Memory B cell (primary cell): ENCODE results near the gene PIH1D1.

Source experiments
- ATAC-seq: fragments of 150-1000 bp; cut with Tn5 transposase; 2 replicates; pipeline ENCODE4 v1.10.0; 2021; ENCODE audit warnings: low read depth, mild to moderate bottlenecking, moderate library complexity
- DNase-seq, 2 donors: peaks; one replicate each; pipeline ENCODE4 v3.0.0; 2022; ENCODE audit warnings: low spot score in 2 of 2
- H3K27ac Mint-ChIP-seq: one replicate; pipeline ENCODE4 v1.8.0; 2022; ENCODE audit warnings: mild to moderate bottlenecking, moderate library complexity, mixed read lengths
- H3K27me3 Mint-ChIP-seq: one replicate; pipeline ENCODE4 v1.8.0; 2022; ENCODE audit warnings: mixed read lengths
- H3K36me3 Mint-ChIP-seq: one replicate; pipeline ENCODE4 v1.8.0; 2022; ENCODE audit warnings: mild to moderate bottlenecking, mixed read lengths
- H3K4me1 Mint-ChIP-seq: one replicate; pipeline ENCODE4 v1.8.0; 2022; ENCODE audit warnings: mixed read lengths
- H3K4me3 Mint-ChIP-seq: one replicate; pipeline ENCODE4 v1.8.0; 2022; ENCODE audit warnings: mild to moderate bottlenecking, moderate library complexity, mixed read lengths
- H3K9me3 Mint-ChIP-seq: one replicate; pipeline ENCODE4 v1.8.0; 2022; ENCODE audit warnings: mixed read lengths

PIH1D1 gene

DNA sequence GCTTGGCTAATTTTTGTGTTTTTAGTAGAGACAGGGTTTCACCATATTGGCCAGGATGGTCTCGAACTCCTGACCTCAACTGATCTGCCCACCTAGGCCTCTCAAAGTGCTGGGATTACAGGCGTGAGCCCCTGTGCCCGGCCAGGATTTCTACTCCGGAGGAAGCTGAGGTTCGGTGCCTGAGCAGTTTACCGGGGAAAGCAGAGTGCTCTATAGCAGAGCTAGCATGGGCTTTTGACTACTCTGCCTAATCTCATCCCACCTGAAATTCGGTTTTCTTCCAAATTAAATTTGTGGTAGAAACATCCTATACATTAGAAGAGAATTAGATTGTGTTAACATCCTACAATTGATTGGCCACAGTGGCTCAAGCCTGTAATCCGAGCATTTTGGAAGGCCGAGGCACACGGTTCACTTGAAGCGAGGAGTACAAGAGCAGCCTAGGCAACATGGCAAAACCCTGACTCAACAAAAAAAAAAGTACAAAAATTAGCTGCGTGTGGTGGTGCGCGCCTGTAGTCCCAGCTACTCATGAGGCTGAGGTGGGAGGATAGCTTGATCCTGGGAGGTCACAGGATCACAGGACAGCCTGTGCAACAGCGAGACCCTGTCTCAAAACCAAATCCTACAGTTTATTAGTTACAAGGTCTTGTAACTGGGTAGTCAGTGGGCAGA, 37.4 kb upstream of the PIH1D1 start:
- H3K27me3 Mint-ChIP-seq = no peaks in the 10 kb centered on the region
- H3K36me3 Mint-ChIP-seq = peaks cover 25% of the 10 kb centered on the region
- H3K4me1 Mint-ChIP-seq = peaks cover 25% of the 10 kb centered on the region
- peak overlapping the region; percentile 98 for H3K27ac Mint-ChIP-seq
- peak overlapping the region; percentile 93 for H3K4me3 Mint-ChIP-seq
- DNase-seq = no peak
- no peak for ATAC-seq
- no peaks in the 10 kb centered on the region for H3K9me3 Mint-ChIP-seq

DNA sequence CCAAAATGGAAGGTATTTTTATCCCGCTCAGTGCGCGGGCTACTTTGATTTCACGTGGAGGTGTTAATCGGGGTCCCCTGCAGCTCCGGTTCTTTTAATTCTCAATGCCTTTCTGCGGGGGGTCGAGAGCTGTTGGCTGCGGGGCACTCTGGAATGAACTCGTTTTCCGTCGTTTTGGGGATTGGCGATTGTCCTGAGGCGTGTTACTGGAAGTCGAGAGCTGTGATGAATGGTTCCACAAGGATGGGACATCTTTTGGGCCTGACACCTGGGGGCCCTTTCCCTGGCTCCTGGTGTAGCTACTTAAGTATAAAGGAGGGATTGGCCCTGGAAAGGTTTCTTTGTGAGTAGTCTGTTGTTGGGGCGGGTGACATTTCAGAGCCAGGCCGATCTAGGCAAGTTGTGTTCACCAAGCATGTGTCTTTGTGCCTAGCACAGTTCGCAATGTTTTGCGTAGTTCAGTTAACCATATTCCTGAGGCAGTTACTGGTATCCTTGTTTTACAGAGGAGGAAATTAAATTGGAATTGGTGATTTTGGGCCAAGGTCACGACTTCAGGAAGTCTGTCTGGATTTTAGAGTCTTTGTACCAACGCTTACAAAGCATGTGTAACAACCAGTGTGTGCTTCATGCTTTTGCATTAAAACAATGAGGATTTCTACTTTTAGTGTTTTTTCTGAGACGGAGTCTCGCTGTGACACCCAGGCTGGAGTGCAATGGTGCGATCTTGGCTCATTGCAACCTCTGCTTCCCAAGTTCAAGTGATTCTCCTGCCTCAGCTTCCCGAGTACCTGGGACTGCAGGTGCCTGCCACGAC, 36.6 kb upstream of the PIH1D1 start:
- Mint-ChIP-seq H3K27me3 (no peaks in the 10 kb centered on the region), H3K36me3 (peaks cover 25% of the 10 kb centered on the region), H3K27ac (peak overlapping the region; percentile 98), H3K4me3 (peak overlapping the region; percentile 93), H3K9me3 (no peaks in the 10 kb centered on the region), H3K4me1 (peaks cover 25% of the 10 kb centered on the region)
- DNase-seq (no peak), ATAC-seq (no peak)

DNA sequence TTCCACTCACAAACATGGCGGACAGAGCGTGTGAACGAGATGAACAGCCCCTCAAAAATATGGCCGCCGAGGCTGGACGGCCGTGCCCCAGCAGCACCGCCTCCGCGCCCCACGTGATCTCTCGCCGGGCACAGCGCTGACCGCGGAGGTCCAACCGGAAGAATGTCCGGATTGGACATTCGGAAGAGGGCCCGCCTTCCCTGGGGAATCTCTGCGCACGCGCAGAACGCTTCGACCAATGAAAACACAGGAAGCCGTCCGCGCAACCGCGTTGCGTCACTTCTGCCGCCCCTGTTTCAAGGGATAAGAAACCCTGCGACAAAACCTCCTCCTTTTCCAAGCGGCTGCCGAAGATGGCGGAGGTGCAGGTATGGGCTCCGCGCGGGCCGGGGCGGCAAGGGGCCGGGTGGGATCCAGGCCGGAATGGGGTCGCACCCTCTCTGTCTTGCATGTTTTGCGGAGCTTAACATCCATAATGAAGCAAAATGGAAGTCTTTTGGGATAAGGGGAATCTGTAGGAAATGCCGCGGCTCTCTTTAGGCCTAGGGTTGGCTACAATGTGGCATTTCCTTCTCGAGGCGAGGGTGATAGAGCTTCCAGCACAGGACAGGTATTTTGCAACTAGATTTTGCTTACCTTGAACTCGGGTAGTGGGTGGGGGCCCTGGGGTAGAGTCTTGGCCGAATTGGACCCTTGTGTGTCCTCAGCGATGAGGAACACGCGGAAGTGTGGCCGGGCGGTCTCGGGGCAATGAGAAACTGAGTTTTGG, 35.8 kb upstream of the PIH1D1 start, which contains the start of gene RPL13A:
RPL13A (plus strand) TSS at position 332 of the 769 bp plus-strand sequence; CDS start at position 354, 22 bp downstream.
- Mint-ChIP-seq H3K36me3 (peaks cover 19% of the 10 kb centered on the region), H3K9me3 (no peaks in the 10 kb centered on the region), H3K4me3 (peak within 1 kb of the TSS; percentile 93), H3K27ac (peak within 1 kb of the TSS; percentile 98), H3K27me3 (no peaks in the 10 kb centered on the region), H3K4me1 (peaks cover 19% of the 10 kb centered on the region)
- DNase-seq (peak; percentile 99 to 100), ATAC-seq (peak; percentile 90)

DNA sequence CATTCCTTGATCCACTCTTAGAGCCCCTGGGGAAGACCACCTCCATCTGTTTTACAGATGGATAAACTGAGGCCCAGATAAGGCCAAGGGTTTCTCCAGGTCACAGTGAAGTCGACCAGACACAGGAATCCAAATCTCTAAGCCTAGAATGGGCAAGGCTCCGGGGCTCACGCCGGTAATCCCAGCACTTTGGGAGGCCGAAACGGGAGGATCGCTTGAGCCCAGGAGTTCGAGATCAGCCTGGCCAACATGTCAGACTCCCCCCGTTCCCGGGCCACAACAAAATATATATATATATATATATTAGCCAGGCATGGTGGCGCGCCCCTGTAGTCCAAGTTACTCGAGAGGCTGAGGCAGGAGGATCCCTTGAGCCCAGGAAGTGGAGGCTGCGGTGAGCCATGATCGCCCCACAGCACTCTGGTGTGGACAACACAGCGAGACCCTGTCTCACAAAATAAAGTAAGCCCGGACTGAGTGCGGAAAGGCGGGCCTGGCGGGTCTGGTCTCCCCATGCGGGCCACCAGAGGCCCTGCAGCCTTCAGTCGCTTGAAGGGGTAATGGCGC, 35.2 kb upstream of the PIH1D1 start:
- DNase-seq (no peak), ATAC-seq (no peak)
- H3K27ac Mint-ChIP-seq = peak overlapping the region; percentile 98
- H3K27me3 Mint-ChIP-seq = no peaks in the 10 kb centered on the region
- H3K36me3 Mint-ChIP-seq = peaks cover 17% of the 10 kb centered on the region
- peak overlapping the region; percentile 93 for H3K4me3 Mint-ChIP-seq
- peaks cover 17% of the 10 kb centered on the region for H3K4me1 Mint-ChIP-seq
- H3K9me3 Mint-ChIP-seq = no peaks in the 10 kb centered on the region

DNA sequence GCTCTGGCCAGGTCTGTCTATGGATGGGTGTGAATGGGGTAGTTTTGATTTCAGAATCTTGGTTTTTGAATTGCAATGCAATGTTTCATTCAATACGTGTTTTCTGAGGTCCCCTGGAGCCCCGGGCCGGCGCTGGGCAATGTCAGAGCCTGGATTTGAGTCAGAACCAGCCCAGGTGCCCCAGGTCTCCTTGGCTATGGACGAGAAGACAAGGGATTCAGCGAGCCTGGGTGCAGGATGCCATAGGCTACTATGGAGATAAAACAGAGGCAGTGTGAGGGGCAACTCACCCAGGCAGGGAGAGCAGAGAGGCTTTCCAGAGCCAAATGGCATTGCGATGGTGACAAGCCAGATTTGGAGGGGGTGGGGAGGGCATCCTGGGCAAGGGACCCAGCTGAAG, 34.6 kb upstream of the PIH1D1 start:
- no peak overlapping the region for H3K27ac Mint-ChIP-seq
- H3K4me3 Mint-ChIP-seq = no peak overlapping the region
- no peaks in the 10 kb centered on the region for H3K27me3 Mint-ChIP-seq
- no peaks in the 10 kb centered on the region for H3K9me3 Mint-ChIP-seq
- H3K4me1 Mint-ChIP-seq = peaks cover 17% of the 10 kb centered on the region
- peaks cover 16% of the 10 kb centered on the region for H3K36me3 Mint-ChIP-seq
- ATAC-seq = no peak
- no peak for DNase-seq

DNA sequence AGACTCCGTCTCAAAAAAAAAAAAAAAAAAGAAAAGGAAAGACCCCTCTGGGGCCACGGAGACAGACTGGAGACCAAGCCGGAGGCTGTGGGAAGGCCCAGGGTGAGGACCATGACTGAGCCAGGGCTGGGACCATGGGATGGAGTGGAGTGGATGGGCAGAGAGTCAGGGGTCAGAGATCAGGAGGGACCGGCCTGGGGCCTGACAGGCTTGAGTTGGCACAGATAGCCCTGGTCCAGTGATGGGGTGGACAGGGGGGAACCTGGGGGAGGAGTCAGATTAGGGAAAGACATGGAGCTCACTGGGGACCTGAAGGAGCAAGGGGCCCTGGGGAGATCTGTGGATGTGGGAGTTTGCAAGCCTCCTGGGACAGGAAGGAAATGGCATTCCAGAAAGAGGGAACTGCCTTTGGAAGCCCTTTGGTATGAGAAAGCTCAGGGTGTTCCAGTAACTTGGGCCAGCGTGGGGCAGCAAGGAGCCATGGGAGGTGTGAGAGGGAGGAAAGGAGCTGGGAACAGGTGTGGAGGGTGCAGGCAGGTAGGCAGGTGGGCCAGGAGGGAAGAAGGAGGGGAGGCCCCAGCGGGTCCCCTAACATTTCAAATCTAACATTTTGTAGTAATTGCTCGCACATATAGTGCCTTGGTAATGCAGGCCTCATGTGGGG, 29.5 kb upstream of the PIH1D1 start:
- no peak overlapping the region for H3K4me3 Mint-ChIP-seq
- DNase-seq (no peak), ATAC-seq (no peak)
- no peaks in the 10 kb centered on the region for H3K36me3 Mint-ChIP-seq
- peaks cover 2% of the 10 kb centered on the region for H3K4me1 Mint-ChIP-seq
- no peak overlapping the region for H3K27ac Mint-ChIP-seq
- no peaks in the 10 kb centered on the region for H3K9me3 Mint-ChIP-seq
- no peaks in the 10 kb centered on the region for H3K27me3 Mint-ChIP-seq

DNA sequence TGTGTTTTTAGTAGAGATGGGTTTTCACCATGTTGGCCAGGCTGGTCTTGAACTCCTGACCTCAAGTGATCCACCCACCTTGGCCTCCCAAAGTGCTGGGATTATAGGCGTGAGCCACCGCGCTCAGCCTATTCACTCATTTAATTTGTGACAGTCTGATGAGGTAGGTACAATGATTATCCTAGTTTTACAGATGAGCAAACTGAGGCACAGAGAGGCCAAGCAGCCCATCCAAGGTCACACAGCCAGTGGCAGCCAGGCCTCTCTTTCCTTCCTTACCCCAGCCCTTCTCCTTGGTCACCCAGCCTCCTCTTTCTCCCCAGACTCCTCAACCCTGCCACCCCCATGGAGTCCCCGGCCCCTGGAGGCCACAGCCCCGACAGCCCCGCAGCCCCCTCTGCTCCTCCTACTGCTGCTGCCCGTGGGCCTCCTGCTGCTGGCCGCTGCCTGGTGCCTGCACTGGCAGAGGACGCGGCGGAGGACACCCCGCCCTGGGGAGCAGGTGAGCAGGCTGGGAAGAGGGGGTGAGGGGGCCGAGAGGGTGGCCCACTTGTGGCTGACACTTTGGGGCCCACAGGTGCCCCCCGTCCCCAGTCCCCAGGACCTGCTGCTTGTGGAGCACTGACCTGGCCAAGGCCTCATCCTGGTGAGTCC, 28.5 kb upstream of the PIH1D1 start:
- H3K27me3 Mint-ChIP-seq = no peaks in the 10 kb centered on the region
- H3K36me3 Mint-ChIP-seq = no peaks in the 10 kb centered on the region
- H3K9me3 Mint-ChIP-seq = no peaks in the 10 kb centered on the region
- peaks cover 10% of the 10 kb centered on the region for H3K4me1 Mint-ChIP-seq
- no peak overlapping the region for H3K27ac Mint-ChIP-seq
- DNase-seq = no peak
- no peak overlapping the region for H3K4me3 Mint-ChIP-seq
- ATAC-seq = no peak

DNA sequence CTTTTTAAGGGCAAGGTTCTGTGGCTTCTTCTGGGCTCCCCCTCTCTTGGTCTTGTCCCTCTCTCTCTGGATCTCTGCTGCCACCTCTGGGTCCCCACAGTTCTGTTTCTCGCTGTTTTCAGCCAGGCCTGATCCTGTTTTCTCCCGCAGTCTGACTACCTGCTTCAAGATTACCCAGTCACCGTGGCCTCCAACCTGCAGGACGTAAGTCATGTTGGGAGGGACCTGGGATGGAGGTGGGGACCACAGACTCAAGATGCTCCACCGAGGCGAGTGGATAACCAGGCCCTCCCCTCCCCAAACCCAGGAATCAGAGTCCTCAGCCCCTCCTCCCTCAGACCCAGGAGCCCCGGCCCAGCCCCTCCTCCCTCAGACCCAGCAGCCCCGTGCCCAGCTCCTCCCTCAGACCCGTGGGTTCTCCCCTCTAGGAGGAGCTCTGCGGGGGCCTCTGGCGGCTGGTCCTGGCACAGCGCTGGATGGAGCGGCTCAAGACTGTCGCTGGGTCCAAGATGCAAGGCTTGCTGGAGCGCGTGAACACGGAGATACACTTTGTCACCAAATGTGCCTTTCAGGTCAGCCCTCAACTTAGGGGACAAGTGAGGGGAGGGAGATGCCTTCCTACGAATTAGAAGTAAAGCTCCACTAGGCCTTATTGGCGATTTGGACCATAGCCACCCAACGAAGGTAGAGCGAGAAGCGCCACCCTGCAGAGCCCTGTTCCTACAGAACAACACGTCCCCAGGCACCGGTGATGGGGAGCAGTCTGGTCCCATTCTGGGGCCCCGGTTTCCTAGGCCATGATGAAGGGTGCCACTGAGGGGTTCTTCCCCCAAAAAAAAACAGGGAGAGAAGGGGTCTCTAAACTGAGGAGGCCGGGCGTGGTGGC, 24.6 kb upstream of the PIH1D1 start:
- Mint-ChIP-seq H3K4me3 (peak overlapping the region; percentile 59), H3K4me1 (peaks cover 25% of the 10 kb centered on the region), H3K27me3 (no peaks in the 10 kb centered on the region), H3K27ac (peak overlapping the region; percentile 94), H3K9me3 (no peaks in the 10 kb centered on the region), H3K36me3 (no peaks in the 10 kb centered on the region)
- ATAC-seq = no peak
- no peak for DNase-seq

DNA sequence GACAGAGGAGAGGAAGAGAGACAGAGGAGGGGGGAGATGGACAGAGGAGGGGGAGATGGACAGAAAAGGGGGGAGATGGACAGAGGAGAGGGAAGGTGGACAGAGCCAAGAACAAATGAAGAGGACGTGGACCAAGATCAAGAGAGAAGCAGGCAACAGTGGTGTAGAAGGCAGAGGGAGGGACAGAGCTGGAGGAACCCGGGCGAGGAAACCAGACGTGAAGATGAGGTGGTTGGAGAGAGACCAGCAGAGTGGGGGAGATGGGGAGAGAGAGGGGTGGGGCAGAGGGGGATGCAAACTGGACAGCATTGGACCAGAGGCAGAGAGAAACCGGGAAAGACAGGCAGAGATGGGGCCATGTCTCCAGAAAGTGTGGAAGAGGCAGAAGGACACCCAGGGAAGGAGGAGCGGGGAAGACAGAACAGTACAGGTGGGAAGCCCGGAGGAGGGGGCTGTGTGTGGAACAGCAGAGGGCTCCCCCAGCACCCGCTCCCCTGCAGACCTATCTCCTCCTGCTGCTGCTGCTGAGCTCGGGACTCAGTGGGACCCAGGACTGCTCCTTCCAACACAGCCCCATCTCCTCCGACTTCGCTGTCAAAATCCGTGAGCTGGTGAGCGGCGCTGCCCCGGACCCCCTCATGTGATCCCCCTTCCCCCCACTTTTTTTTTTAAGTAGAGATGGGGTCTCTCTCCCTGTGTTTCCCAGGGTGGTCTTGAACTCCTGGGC, 23.7 kb upstream of the PIH1D1 start:
- no peaks in the 10 kb centered on the region for H3K36me3 Mint-ChIP-seq
- DNase-seq (no peak), ATAC-seq (no peak)
- H3K4me3 Mint-ChIP-seq = peak overlapping the region; percentile 97
- H3K27ac Mint-ChIP-seq = peak overlapping the region; percentile 94
- no peaks in the 10 kb centered on the region for H3K9me3 Mint-ChIP-seq
- H3K27me3 Mint-ChIP-seq = no peaks in the 10 kb centered on the region
- peaks cover 27% of the 10 kb centered on the region for H3K4me1 Mint-ChIP-seq

DNA sequence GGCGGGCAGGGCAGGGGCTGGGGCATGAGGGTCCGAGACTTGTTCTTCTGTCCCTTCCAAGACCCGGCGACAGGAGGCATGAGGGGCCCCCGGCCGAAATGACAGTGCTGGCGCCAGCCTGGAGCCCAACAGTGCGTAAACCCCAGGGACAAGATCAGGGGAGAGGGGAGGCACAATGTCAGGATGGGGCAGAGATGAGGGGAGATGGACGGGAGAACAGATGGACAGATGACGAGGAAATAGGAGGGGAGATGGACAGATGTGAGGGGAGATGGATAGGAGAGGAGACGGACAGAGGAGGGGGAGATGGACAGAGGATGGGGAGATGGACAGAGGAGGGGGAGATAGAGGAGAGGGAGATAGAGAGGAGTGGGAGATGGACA, 22.9 kb upstream of the PIH1D1 start:
- Mint-ChIP-seq H3K36me3 (no peaks in the 10 kb centered on the region), H3K4me1 (peaks cover 32% of the 10 kb centered on the region), H3K27ac (peak overlapping the region; percentile 94), H3K4me3 (peak overlapping the region; percentile 97), H3K27me3 (no peaks in the 10 kb centered on the region), H3K9me3 (no peaks in the 10 kb centered on the region)
- ATAC-seq = no peak
- DNase-seq = no peak

DNA sequence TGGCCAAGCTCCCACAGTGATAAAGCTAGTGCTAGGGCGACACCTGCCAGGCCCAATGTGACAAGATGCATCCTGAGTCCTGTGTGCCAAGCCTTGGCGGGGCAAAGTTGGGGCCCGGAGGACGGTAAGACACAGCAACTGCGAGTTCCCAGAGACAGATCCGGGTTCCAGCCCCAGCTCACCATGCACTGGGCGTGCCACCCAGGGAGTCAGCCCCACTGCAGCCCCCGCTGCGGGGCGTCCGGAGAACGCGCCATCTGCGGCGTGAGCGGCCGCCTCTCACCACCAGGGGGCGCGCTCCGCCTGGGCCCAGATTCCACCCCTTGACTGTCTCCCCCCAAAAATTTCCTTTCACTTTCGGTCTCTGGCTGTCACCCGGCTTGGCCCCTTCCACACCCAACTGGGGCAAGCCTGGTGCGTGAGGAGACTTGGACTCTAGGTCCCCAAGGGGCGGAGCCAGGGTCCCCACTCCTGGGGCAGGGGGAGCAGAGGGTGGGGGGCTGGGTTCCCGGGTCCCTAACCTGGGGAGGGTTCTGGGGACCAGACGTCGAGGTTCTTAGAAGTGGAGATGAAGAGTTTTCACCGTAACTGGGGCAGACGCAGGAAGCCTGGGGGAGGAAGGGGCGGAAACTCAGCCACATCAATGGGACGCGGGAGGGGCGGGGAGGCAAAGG, 22.4 kb upstream of the PIH1D1 start, which contains the start of gene FLT3LG:
FLT3LG (plus strand) TSS at position 348 of the 674 bp plus-strand sequence. CDS start 425 bp downstream, outside the sequence.
- Mint-ChIP-seq H3K36me3 (no peaks in the 10 kb centered on the region), H3K4me3 (peak within 1 kb of the TSS; percentile 97), H3K27me3 (no peaks in the 10 kb centered on the region), H3K27ac (peak within 1 kb of the TSS; percentile 94), H3K9me3 (no peaks in the 10 kb centered on the region), H3K4me1 (peaks cover 32% of the 10 kb centered on the region)
- peak; percentile 49 for ATAC-seq
- peak; percentile 92 to 95 for DNase-seq
